ENCODE data around the gene CFAP97D2.
"Not testable (repeated sequence)": the region's sequence is repeated elsewhere in the genome, so short reads cannot be mapped to it uniquely, and the experiment has no call there.

CFAP97D2 gene

DNA sequence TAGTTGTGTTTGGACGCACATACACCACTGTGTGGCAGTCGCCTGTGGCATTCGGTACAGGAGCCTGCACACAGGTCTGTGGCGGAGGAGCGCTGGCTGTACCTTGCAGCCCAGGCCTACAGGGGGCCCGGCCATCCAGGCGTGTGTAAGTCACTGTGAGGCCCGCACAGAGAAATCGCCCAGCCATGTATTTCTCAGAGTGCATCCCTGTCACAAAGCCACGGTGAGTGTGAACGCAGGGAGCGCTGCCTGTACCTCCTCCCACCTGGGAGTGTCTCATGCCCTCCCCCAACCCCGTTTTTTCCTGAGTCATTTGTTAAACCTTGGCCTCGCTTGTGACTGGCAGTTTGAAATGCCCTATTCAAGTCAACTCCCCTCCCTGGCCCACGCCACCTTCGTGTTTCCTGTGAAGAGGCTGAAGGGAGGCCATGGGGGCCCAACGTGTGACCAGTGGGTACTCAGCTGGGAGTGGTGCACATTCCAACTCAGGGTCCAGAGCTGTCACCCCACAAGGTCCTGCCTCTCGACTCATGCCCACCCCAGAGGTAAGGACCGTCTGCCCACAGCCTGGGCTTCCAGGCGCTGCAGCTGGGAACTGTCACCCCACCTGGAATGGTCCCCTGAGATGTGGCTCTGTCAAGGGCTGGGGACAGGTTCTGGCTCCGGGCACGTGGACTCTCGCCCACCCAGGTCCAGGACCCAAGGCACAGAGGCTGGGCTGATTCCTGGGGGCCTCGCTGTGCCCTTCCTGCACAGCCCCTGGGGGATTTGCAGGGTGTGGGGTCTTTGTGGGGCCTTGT lies 35.1 kb upstream of the CFAP97D2 start:
- DNase-seq, result peak; percentile 79

DNA sequence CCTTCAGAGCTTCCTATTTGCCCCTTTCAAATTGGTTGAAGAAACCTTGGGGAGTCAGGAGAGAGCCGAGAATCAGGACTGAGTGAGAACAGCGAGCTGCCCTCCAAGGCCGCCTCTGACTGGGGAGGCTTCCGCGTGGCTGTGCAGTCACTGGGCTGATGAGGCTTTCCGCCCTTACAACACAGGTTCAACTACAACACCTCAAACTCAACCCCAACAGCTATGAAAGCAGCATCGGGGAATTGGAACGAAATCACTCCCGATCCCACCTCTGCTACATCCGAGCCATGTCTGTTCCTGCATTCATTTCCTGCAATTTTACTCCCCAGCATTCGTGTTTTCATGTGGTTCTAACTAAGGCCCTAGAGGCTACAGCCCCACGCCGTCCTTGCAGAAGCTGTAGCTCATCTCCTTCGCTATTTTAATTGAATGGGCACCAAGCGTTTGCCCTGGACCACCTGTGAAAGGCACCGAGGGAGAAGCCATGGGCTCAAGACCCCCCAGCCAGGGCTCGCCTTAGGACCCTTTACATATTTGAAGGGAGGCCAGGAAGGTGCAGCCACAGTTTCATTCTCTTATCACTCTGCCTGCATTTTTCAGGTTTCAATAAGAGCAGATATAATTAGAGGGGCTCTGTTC lies 34.3 kb upstream of the CFAP97D2 start:
- peak; percentile 60 for DNase-seq

DNA sequence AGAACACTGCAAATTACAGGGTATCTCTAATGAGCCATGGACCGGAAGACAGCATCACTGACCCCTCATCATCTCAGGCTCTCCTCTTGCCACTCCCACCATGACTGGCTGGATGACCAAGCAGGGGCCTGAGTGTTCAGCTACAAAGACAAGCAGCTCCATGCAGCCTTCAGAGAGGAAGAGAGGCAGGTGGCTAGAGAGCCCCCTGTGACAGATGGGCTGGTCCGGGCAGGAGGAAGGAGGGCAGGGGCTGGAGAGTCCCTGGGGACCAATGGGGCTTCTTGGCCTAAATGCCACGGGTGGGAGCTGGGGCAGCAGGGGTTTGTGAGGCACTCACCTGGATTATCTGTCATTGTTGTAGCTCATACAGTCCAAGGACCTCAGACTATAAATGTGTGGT lies 33.8 kb upstream of the CFAP97D2 start:
- peak; percentile 60 for DNase-seq

DNA sequence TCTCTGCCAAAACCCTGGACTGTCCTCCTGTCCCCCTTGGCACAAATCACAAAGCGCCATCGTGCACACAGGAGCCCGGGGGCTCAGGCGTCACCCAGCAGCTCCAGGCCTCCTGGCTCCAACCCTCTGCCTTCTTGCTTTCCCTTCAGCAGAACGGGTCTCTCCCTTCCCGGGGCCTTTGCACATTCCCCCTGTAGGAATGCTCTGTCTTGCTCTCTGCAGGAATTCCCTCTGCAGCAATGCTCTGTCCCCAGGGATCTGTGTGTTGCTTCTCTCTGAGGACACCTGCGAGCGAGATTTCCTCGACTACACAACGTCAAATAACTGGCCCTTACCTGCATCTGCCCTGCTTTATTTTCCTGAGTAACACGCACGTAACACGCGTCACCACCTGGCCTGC lies 33.3 kb upstream of the CFAP97D2 start:
- DNase-seq, result peak; percentile 60

DNA sequence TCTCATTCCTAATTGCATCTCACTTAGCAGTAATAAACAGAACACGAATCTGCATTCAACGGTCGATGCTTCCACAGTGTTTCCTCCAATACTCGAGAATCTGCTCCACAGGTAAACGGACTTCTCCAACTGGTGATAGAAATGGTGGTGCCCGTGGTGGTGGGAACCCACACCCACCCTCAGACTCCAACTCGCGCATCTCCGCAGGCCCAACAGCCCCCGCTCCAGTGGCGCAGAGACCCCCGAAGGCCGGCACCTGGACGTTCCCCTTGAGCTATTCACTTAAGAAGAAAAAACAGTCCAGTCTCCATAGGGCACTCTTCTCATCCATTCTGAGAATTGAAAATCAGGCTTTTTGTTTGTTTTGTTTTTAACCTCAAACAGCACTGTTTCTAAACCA lies 32.9 kb upstream of the CFAP97D2 start:
- peak; percentile 51 for DNase-seq

DNA sequence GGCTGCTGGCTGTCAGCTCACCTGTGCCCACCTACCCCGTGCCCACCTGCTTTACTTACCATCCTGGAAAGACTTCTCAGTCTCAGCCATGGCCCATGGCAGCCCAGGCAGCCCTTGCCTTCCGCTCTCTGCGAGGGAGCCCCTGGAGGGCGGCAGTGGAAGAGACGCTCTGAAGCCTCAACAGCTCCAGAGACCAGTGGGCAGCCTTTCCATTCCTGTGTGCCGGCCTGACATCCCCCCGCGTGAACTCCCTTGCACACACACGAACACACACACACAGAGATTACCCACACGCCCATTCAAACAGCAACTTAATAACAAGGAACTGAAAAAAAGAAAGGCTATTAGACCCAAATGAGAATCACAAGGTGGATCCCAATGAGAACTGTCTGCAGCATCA lies 32.4 kb upstream of the CFAP97D2 start:
- peak; percentile 67 for DNase-seq

DNA sequence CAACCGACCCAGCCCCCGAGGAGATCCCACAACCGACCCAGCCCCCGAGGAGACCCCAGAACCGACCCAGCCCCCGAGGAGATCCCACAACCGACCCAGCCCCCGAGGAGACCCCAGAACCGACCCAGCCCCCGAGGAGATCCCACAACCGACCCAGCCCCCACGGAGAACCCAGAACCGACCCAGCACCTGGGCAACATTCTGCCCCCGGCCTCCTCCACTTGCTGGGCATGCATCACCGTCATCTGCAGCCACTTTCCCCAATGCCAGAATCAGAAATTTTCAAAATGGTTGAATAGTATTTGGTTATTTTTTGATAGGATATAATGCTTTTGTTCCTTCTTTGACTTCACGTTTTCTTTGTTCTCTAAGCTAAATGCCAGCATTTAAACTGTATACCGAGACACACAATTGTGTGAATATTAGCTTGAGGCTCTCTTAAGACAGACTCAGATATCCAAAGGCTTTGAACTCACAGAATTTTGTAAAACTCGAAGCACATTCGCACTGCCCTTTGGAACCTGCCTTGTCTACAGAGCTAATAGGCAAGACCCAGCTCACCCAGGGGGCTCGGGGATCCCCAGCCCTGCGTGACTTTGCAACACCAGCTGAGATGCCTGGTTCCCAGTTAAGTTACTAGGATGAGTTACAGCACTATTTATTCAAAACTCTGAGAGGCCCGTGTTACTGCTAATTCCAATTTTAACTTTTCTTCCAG lies 31.1 kb upstream of the CFAP97D2 start:
- no peak for DNase-seq

DNA sequence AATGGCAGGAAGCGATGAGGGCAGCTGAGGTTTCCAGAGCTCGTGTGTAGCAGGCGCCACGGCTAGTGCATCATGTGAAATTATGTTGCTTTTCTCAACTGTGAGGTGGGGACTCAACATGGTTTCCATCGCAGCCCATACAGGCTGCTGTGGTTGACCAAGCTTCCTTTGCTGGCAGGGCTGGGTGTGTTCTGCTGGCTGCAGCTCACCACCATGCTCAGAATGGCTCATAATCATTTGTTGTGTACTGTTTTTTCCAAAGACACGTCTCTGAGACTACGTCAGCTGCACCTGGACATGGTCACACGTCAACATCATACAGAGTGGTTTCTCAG lies 30.6 kb upstream of the CFAP97D2 start:
- peak; percentile 86 for DNase-seq

DNA sequence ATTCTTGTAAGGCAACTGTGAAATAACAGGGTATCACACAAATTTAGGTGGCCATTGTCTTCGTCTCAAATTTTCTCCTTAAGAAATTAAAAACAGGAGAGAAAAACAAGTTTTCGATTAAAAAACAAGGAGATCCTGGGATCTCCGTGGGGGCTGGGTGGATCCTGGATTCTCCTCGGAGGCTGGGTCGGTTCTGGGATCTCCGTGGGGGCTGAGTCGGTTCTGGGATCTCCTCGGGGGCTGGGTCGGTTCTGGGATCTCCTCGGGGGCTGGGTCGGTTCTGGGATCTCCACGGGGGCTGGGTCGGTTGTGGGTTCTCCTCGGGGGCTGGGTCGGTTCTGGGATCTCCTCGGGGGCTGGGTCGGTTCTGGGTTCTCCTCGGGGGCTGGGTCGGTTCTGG lies 30.2 kb upstream of the CFAP97D2 start:
- not testable (repeated sequence) for DNase-seq

DNA sequence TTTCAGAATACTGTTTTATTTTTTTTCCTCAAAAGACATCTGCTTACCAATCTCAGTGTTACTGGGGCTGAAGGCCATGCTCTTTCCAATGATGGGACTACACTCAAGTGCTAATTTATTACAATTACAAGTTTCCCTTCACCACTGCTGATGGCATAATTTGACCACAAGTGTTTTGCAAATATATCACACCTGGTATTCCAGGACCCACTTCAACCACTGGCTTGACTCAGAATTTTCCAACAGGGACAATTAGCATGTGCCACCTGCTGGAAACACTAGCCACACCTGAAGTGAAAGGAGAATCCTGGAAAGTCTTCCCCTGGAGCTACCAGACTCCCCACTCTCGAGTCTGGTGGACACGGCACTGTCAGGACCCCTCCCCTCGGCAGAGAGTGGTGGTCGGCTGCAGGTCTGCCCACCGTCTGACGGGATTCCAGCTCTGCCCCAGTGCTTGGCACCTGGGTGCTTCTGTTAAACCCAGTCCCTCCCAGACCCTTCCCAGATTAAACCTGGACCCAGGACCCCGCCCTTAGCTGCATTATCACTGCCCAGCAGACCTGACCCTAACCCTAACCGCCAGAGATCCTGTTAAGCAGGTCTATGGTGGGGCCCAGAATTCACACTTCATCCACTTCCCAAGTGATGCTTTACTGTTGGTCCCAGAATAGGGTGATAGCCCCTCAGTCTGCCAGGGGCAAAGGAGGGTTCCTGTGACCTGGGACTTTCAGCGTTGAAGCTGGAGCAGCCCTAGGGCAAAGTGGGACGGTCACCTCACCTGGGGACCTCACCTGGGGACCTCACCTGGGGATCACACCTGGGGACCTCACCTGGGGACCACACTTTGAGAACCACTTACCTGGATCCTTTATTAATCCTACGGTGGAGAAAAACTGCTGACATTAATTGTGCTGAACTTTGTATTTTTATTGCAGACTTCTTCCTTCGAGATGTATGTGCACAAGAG lies 29.0 kb upstream of the CFAP97D2 start:
- DNase-seq, result no peak

DNA sequence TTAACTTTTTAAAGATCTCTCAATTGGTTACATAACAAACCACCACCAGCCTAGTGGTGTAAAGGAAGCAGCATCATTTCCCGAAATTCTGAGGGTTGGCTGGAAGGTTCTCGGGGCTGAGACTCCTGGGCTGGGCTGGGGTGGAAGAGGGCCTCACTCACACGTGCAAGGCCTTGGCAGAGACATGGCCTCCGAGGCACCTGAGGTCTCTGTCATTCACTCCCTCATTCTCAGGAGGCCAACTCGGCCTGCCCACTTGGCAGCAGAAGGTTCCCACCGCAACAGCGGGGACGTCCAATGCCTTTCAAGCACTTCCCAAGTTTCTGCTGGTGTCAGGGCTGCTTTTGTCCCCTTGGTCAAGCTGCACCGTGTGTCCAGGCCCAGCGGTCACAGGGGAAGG lies 28.0 kb upstream of the CFAP97D2 start:
- no peak for DNase-seq

DNA sequence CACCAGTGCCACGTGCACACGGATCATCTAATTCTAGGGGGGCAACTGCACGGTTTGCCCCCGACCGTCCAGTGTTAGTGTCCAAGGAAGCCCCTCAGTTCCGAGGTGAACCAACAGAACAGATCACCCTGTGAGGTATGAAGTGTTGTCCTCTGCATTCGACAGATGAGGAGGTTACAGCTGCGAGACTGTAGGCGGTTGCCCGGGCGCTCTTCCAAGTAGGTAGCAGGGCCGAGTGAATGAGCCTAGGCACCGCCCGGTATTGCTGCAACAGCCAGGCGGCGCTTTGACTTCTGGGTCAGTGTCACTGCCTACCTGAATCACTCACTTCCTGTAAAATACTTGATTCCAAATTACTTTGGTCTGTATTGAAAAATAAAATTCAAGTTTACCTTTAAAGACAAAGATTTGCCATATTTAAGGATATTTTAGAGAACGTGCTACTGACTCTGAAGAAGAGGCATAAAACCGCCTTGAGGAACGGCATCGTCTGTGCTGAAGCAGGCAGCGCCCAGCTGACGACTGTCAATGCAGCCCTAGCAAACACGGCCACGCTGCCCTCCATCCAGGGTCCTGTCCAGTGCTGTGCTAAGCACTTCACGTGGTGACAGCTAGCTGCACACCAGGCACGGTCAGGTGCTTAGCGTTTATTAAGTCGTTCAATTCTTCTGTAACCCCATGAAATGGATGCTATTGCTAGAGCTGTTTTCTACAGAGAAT lies 27.3 kb upstream of the CFAP97D2 start:
- no peak for DNase-seq

DNA sequence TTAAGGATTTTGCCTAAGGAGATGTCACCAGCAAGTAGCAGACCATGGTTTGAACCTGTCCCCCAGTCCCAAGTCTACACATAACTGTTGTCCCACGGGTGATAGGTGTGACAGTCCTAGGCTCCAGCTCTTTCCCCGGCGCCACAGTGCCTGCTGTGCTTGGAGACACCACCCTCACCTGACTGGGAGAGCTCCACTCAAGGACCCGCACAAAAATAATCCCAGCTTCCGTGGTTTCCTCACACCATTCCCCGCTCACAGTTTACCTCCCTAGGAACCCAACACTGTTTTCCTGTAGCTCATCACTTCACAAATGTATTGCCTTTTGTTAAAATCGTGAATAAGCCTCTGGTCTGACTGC lies 26.8 kb upstream of the CFAP97D2 start:
- no peak for DNase-seq

DNA sequence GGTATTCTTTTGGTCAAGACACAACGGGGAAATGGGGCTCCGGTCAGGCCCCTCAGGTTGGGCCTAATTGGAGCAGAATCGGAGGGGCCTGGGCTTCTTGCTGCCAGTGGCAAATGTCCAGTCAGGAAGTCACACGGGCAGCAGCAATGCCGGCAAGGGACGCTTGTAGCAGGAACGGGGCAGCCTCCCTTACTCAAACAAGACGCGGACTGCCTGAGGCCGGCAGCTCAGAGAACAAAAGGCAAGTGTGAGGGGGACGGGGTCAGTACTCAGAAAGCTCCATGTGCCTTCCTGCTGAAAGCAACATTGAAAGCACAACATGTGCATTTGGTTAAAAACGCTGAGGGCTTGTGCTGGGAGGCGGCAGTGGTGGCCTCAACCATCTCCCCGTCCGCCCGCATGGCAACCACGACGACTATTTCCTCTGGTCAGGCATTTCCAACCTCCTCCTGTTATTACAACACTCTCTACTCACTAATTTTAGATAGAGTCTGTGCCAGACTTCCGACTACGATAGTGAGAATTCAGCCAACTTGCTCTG lies 26.2 kb upstream of the CFAP97D2 start:
- DNase-seq, result no peak

DNA sequence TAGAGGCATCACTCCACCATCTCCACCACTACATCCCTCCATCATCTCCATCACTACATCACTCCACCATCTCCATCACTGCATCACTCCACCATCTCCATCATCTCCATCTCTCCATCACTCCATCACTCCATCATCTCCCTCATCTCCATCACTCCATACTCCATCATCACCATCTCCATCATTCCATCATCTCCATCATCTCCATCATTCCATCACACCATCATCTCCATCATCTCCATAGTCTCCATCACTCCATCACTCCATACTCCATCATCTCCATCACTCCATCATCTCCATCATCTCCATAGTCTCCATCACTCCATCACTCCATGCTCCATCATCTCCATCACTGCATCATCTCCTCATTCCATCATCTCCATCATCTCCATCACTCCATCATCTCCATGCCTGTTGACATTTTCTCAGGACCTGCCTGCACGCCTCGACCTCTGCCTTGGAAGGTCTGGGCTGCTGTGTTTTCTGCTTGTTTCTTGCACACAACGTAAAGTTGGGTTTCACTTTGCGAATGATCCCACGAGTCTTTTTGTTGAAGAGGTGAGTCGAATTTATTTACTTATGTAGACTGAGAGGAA lies 25.5 kb upstream of the CFAP97D2 start:
- DNase-seq, result no peak

DNA sequence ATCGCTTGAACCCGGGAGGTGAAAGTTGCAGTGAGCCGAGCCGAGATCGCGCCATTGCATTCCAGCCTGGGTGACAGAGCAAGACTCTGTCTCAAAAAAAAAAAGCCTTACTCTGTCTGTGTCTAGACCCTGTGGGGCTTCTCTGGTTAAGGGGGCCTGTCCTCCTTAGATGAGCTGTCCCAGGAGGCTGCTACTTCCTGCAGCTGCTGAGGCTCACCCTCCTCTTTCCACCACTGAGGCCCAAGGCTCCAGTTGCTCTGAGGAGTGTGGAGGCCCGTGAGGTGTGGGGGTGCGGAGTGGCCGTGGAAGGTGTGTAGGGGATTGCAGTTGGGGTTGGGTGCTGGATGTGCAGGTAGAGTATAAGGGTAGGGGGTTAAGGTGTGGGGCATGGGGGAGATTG lies 24.6 kb upstream of the CFAP97D2 start:
- no peak for DNase-seq

DNA sequence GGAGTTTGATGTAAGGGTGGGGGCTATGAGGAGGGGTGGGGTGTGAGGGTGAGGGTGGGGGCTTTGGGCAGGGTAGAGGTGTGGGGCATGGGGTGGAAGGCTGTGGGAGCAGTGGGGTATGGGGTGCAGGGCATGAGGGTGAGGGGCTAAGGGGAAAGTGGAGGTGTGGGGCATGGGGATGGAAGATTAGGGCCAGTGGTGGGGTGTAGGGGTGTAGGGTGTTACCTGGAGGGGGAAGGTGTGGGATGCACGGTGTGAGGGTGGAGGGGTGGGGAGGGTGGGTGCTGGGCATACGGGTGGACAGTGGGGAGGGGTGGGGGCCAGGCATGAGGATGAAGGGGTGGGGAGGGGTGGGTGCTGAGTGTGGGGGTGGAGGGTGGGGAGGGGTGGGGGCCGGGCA lies 23.7 kb upstream of the CFAP97D2 start:
- no peak for DNase-seq

DNA sequence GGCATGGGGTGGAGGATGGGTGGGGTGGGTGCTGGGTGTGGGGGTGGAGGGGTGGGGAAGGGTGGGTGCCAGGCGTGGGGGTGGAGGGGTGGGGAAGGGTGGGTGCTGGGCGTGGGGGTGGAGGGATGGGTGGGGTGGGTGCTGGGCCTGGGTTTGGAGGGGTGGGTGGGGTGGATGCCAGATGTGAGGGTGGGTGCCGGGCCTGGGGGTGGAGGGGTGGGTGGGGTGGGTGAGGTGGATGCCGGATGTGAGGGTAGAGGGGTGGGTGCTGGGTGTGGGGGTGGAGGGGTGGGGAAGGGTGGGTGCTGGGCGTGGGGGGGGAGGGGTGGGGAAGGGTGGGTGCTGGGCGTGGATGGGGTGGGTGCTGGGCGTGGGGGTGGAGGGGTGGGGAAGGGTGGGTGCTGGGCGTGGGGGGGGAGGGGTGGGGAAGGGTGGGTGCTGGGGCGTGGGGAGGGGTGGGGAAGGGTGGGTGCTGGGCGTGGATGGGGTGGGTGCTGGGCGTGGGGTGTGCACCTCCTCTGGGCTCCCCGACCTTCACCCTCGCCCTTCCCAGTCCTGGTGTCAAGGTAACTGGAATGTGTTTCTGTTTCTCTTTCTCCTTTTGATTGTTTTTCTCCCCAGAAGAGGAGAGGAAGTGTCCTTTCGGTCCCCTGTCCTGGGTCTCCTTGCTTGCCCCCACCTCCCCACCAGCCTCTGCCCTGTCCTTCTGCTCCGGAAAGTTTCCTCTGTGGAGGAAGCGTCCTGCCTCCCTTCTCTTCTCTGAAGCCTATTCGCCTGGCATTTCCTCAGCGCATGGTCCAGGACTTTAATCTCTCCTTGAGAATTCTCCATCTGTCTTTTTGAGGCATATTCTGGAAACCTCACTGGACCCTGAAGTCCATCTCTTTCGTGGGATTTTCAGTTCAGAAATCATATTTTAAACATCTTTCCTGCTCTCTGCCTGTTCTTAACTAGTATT lies 22.9 kb upstream of the CFAP97D2 start:
- DNase-seq, result no peak

DNA sequence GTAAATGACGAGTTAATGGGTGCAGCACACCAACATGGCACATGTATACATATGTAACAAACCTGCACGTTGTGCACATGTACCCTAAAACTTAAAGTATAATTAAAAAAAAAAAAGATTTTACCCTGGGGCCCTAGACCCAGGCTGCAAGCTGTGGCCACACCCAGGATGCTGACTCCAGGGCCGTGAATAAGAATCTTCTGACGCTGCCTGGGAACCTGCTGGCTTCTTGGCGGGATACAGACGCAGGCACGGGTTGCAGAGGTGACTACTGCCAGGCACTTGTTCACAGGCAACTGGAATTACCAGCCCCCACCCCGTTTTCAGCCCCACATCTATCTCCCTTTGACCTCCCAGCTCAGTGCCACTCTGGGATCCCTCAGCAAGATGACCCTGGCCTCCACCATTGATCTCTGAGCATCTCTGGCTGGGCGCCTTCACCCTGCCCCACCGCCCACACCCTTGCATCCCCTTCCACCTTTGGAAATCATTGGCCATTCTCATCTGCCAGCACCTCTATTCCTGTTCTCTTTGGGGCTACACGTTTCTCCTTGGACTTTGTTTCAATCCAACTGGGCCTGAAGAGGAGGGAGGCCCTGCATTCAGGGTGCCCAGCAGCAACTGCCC lies 21.1 kb upstream of the CFAP97D2 start:
- no peak for DNase-seq
